ENCODE results near the gene LRRC43.
A peak's percentile ranks its signal among the peaks of the same experiment; 100 is the strongest.

Gene LRRC43

DNA sequence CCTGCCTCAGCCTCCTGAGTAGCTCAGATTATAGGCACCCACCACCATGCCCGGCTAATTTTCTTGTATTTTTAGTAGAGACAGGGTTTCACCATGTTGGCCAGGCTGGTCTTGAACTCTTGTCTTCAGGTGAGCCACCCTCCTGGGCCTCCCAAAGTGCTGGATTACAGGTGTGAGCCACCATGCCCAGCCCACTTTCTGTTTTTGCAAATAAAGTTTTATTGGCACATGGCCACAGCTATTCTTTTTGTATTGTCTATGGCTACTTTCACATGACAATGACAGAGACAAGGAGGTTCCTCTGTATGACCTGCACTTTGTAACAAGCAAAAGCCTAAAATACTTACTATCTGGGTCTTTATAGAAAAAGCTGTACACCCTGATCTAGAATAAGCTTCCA, 62.6 kb downstream of the LRRC43 start:
- H3K27me3 ChIP-seq (ENCODE audit: control insufficient read depth in 3 of 3, insufficient read depth in 3 of 3, low read depth in 1 of 3, low read length in 3 of 3): no peaks in the 10 kb centered on the region
- no peak overlapping the region for H3K18ac ChIP-seq (ENCODE audit: low read length)
- no peak overlapping the region for H3K23ac ChIP-seq (ENCODE audit: low read depth, low read length, poor library complexity)
- H2BK120ac ChIP-seq (ENCODE audit: low read depth, low read length): no peak overlapping the region
- peaks cover 4 to 48% of the 10 kb centered on the region in 2 donors for H3K36me3 ChIP-seq (replicated peaks in 1 of 2; ENCODE audit: control insufficient read depth in 2 of 2, insufficient read depth in 2 of 2, low read length in 2 of 2)
- H4K91ac ChIP-seq (ENCODE audit: low read depth, low read length, poor library complexity): no peak overlapping the region
- no peak for DNase-seq (ENCODE audit: low spot score)
- no peak overlapping the region for H3K4me3 ChIP-seq (ENCODE audit: low read length in 2 of 2)
- H3K27ac ChIP-seq (replicated peaks; ENCODE audit: low read length): no peak overlapping the region
- H3K4me1 ChIP-seq (ENCODE audit: control insufficient read depth in 2 of 2, insufficient read depth in 1 of 2, low read depth in 1 of 2, low read length in 2 of 2): no peaks in the 10 kb centered on the region
- H3K79me1 ChIP-seq (ENCODE audit: low read depth, low read length): no peaks in the 10 kb centered on the region
- no peak overlapping the region for H3K4me2 ChIP-seq (ENCODE audit: insufficient read depth, low read length, poor library complexity, severe bottlenecking)
- H2BK12ac ChIP-seq (ENCODE audit: low read length): no peak overlapping the region
- WGBS, 2 donors (ENCODE audit: extremely low coverage in 2 of 2, insufficient read length in 2 of 2, insufficient replicate concordance in 1 of 2): no CpG with 5 or more reads among the region's 1 CpG
- H2AK5ac ChIP-seq (ENCODE audit: low read depth, low read length): no peak overlapping the region
- no peak overlapping the region for H4K8ac ChIP-seq (ENCODE audit: low read depth, low read length)
- H3K9ac ChIP-seq (ENCODE audit: low read depth, low read length, poor library complexity): no peak overlapping the region
- H2AFZ ChIP-seq (ENCODE audit: low read length): no peak overlapping the region
- H3K4ac ChIP-seq (ENCODE audit: low read length): no peak overlapping the region
- H2BK5ac ChIP-seq (ENCODE audit: low read length): no peak overlapping the region
- no peak overlapping the region for H2BK15ac ChIP-seq (ENCODE audit: low read length)
- H3K14ac ChIP-seq (ENCODE audit: low read length): no peak overlapping the region
- no peaks in the 10 kb centered on the region for H3K9me3 ChIP-seq (replicated peaks in 1 of 2; ENCODE audit: control insufficient read depth in 2 of 2, insufficient read depth in 1 of 2, low read depth in 1 of 2, low read length in 2 of 2)

DNA sequence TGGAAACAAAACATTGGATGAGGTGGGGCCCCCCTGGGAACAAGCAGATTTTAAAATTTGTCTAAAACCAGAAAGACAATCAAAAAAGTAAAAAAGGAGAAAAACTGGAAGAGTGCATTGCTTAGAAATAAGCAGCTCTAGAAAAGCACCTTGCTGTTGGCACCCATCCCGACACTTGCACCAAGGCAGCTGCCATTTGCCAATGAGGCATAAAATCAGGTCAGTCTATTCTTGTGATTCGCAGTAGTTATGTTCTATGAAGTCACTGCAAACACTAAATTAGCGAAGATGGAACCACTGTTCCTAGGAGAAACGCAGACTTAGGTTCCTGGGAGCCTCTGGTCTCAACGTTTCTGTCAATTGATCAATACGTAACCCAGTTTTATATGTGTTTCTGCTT, 67.1 kb downstream of the LRRC43 start:
- H3K18ac ChIP-seq (ENCODE audit: low read length): no peak overlapping the region
- no peak overlapping the region for H3K4me2 ChIP-seq (ENCODE audit: insufficient read depth, low read length, poor library complexity, severe bottlenecking)
- no peak overlapping the region for H2BK12ac ChIP-seq (ENCODE audit: low read length)
- no peak overlapping the region for H3K14ac ChIP-seq (ENCODE audit: low read length)
- no peak overlapping the region for H3K4ac ChIP-seq (ENCODE audit: low read length)
- H4K91ac ChIP-seq (ENCODE audit: low read depth, low read length, poor library complexity): no peak overlapping the region
- no peak overlapping the region for H3K9ac ChIP-seq (ENCODE audit: low read depth, low read length, poor library complexity)
- no CpG with 5 or more reads among the region's 6 CpGs for WGBS, 2 donors (ENCODE audit: extremely low coverage in 2 of 2, insufficient read length in 2 of 2, insufficient replicate concordance in 1 of 2)
- H4K8ac ChIP-seq (ENCODE audit: low read depth, low read length): no peak overlapping the region
- H3K27me3 ChIP-seq (ENCODE audit: control insufficient read depth in 3 of 3, insufficient read depth in 3 of 3, low read depth in 1 of 3, low read length in 3 of 3): no peaks in the 10 kb centered on the region
- H3K23ac ChIP-seq (ENCODE audit: low read depth, low read length, poor library complexity): no peak overlapping the region
- no peak overlapping the region for H2AFZ ChIP-seq (ENCODE audit: low read length)
- H3K79me1 ChIP-seq (ENCODE audit: low read depth, low read length): peaks cover 1% of the 10 kb centered on the region
- no peaks in the 10 kb centered on the region for H3K4me1 ChIP-seq (ENCODE audit: control insufficient read depth in 2 of 2, insufficient read depth in 1 of 2, low read depth in 1 of 2, low read length in 2 of 2)
- H2BK120ac ChIP-seq (ENCODE audit: low read depth, low read length): no peak overlapping the region
- no peak overlapping the region for H3K4me3 ChIP-seq (ENCODE audit: low read length in 2 of 2)
- no peak overlapping the region for H2BK15ac ChIP-seq (ENCODE audit: low read length)
- no peak overlapping the region for H3K27ac ChIP-seq (replicated peaks; ENCODE audit: low read length)
- no peaks in the 10 kb centered on the region for H3K9me3 ChIP-seq (replicated peaks in 1 of 2; ENCODE audit: control insufficient read depth in 2 of 2, insufficient read depth in 1 of 2, low read depth in 1 of 2, low read length in 2 of 2)
- DNase-seq (ENCODE audit: low spot score): no peak
- H2AK5ac ChIP-seq (ENCODE audit: low read depth, low read length): no peak overlapping the region
- H3K36me3 ChIP-seq (replicated peaks in 1 of 2; ENCODE audit: control insufficient read depth in 2 of 2, insufficient read depth in 2 of 2, low read length in 2 of 2): peaks cover 2 to 29% of the 10 kb centered on the region in 2 donors
- no peak overlapping the region for H2BK5ac ChIP-seq (ENCODE audit: low read length)

DNA sequence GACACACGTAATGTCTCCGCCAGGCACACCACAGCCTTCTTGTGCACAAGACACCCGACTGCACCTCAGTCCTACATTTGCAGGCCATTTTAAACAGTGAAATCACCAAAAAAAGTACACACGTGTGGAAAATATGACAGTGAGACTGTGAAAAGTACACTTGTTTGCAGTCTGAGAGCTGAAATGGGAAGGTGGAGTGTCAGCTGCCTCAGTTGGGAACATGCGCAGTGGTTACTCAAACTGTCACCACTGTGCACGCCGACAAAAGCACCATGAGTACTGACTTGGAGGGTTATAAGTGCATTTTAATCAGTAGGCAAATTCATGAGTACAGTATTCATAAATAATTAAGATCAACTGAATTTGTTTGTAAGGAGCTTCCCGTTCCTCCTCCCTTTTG, 67.6 kb downstream of the LRRC43 start:
- H3K4me3 ChIP-seq (ENCODE audit: low read length in 2 of 2): no peak overlapping the region
- no peaks in the 10 kb centered on the region for H3K27me3 ChIP-seq (ENCODE audit: control insufficient read depth in 3 of 3, insufficient read depth in 3 of 3, low read depth in 1 of 3, low read length in 3 of 3)
- H2BK5ac ChIP-seq (ENCODE audit: low read length): no peak overlapping the region
- peaks cover 2 to 29% of the 10 kb centered on the region in 2 donors for H3K36me3 ChIP-seq (replicated peaks in 1 of 2; ENCODE audit: control insufficient read depth in 2 of 2, insufficient read depth in 2 of 2, low read length in 2 of 2)
- no peak overlapping the region for H2BK15ac ChIP-seq (ENCODE audit: low read length)
- no peaks in the 10 kb centered on the region for H3K4me1 ChIP-seq (ENCODE audit: control insufficient read depth in 2 of 2, insufficient read depth in 1 of 2, low read depth in 1 of 2, low read length in 2 of 2)
- no peak overlapping the region for H4K91ac ChIP-seq (ENCODE audit: low read depth, low read length, poor library complexity)
- H3K4ac ChIP-seq (ENCODE audit: low read length): no peak overlapping the region
- no peak overlapping the region for H2BK120ac ChIP-seq (ENCODE audit: low read depth, low read length)
- H3K79me1 ChIP-seq (ENCODE audit: low read depth, low read length): peaks cover 1% of the 10 kb centered on the region
- H2AFZ ChIP-seq (ENCODE audit: low read length): no peak overlapping the region
- H4K8ac ChIP-seq (ENCODE audit: low read depth, low read length): no peak overlapping the region
- no peak overlapping the region for H3K4me2 ChIP-seq (ENCODE audit: insufficient read depth, low read length, poor library complexity, severe bottlenecking)
- no peak overlapping the region for H3K14ac ChIP-seq (ENCODE audit: low read length)
- no peak overlapping the region for H3K9ac ChIP-seq (ENCODE audit: low read depth, low read length, poor library complexity)
- no peaks in the 10 kb centered on the region for H3K9me3 ChIP-seq (replicated peaks in 1 of 2; ENCODE audit: control insufficient read depth in 2 of 2, insufficient read depth in 1 of 2, low read depth in 1 of 2, low read length in 2 of 2)
- H3K23ac ChIP-seq (ENCODE audit: low read depth, low read length, poor library complexity): no peak overlapping the region
- WGBS, 2 donors (ENCODE audit: extremely low coverage in 2 of 2, insufficient read length in 2 of 2, insufficient replicate concordance in 1 of 2): no CpG with 5 or more reads among the region's 8 CpGs
- DNase-seq (ENCODE audit: low spot score): no peak
- no peak overlapping the region for H3K27ac ChIP-seq (replicated peaks; ENCODE audit: low read length)
- no peak overlapping the region for H2BK12ac ChIP-seq (ENCODE audit: low read length)
- no peak overlapping the region for H2AK5ac ChIP-seq (ENCODE audit: low read depth, low read length)
- H3K18ac ChIP-seq (ENCODE audit: low read length): no peak overlapping the region

Small RNA genes lying within 50 kb of the gene (small RNA-seq; reads per million reads assigned to genes)
- gene DIABLO (ENCODE audit: insufficient read depth): 4.3 reads per million, percentile 11 among the genes with 10 or more reads in this experiment
